ENCODE data around the gene TMEM120A. TPM values are rescaled to one million over a fixed set of nuclear protein-coding genes. Genes with fewer than 3 reads are reported as not detected.
"Not testable (repeated sequence)": the region's sequence is repeated elsewhere in the genome, so short reads cannot be mapped to it uniquely, and the experiment has no call there.

Gene TMEM120A
- 33.2 TPM for total RNA-seq (ENCODE audit: insufficient read depth, low replicate concordance)

DNA sequence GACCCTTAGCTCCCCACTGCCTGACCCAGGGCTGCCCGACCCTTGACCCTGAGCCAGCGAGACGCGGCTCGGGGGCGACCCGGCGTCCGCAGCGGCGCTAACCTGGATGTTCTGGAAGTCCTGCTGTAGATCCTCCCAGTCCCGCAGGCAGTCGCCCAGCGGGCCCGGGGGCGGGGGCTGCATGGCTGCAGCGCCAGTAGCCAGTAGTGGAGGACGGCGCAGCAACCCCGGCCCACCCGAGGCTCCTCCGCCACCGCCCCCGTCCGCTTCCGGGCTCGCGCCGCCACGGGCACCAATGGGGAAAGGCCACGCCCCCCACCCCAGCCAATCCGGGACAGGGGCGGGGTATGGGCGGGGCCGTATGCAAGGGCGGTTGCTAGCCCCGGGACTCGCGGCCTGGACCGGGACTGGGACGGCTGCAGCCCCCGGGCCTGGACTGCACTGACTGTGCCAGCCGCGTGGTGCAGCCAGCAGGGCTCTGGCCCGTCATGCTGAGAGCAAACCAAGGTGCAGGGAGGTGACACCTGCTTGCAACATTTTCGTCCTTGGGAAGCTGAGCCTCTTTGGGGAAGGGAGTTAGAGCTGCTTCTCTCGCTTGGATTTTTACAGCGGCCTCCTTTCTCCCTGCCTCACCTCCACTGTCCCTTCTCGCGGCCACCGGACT, at the start of gene TMEM120A:
TMEM120A (minus strand) TSS at position 208 of the 664 bp plus-strand sequence; CDS start at position 183, 25 bp downstream.
- DNase-seq (ENCODE audit: low spot score): peak; percentile 93

DNA sequence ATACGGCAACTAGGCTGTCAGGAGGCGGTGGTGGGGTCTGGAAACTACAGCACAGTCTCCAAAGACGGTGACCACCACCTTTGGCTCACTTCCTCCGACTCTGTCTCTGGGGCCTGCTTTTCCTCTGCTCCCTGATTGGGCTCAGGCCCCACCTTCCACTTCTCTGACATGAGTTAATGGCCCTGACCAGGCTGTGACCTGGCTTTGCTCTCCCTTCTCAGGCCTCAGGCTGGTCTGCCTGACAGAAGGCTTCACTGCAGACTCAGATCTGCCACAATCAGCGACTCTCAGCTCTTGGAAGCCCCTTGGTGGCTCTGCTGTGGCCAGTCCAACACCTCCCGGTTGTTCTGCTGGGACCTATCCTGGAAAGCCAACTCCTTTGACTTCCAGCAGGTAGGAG, 45.7 kb upstream of the TMEM120A start:
- DNase-seq (ENCODE audit: low spot score): no peak

DNA sequence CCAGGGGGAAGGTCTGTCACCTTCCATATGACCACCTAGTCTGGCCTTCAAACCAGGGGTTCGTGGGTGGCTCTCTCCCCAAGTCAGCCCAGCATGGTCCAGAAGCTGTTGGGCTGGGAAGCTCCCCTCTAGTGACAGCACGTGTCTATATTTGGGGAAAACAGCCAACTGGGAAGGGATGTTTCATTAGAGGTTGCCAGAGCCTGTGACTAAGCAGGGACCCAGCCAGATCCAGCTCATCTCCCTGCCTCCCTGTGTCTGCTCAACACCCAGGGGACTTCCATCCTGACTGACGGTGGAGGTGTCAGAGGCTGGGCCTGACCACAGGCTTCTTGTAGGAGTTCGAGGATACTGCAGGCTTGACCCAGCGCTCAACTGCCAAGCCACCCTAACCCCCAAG, 42.9 kb upstream of the TMEM120A start:
- no peak for DNase-seq (ENCODE audit: low spot score)

DNA sequence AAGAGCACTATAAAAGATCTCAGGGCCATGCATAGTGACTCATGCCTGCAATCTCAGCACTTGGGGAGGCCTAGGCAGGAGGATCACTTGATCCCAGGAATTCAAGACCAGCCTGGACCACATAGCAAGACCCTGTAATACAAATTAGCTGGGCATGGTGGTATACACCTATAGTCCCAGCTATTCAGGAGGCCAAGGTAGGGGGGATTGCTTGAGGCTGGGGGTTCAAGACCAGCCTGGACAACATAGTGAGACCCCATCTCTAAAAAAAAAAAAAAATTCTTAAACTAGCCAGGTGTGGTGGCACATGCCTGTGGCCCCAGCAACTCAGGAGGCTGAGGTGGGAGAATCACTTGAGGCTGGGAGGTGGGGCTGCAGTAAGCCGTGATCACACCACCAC, 37.6 kb upstream of the TMEM120A start:
- no peak for DNase-seq (ENCODE audit: low spot score)

DNA sequence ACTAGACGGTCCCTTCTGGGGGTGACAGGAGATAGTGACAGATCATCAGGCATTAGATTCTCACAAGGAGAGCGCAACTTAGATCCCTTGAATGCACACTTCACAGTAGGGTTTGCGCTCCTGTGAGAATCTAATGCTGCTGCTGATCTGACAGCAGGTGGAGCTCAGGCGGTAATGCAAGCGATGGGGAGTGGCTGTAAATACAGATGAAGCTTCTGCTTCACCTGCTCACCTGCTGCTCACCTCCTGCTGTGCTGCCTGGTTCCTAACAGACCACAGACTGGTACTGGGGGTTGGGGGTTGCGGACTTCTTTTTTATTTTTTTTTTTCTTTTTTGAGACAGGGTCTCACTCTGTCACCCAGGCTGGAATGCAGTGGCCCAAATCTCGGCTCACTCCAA, 35.3 kb upstream of the TMEM120A start:
- not testable (repeated sequence) for DNase-seq (ENCODE audit: low spot score)

DNA sequence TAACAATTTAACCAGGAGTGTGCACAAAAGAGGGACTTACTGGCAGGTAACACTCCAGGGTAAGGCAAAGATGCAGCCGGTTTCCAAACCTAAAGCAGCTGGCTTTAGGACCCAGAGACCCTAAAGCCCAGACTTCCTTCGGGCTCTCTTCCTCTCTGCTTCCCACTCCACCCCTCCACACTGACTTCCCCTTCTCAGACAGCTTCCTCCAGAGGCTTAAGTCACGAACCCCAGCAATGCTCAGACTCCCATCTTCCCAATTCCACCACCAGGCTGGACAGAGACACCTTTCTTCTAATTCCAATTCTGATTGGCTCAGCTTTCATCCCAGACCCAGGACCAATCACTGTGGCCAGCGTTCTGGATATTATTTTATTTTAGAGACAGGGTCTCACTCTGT, 28.6 kb upstream of the TMEM120A start:
- DNase-seq (ENCODE audit: low spot score): peak; percentile 22

DNA sequence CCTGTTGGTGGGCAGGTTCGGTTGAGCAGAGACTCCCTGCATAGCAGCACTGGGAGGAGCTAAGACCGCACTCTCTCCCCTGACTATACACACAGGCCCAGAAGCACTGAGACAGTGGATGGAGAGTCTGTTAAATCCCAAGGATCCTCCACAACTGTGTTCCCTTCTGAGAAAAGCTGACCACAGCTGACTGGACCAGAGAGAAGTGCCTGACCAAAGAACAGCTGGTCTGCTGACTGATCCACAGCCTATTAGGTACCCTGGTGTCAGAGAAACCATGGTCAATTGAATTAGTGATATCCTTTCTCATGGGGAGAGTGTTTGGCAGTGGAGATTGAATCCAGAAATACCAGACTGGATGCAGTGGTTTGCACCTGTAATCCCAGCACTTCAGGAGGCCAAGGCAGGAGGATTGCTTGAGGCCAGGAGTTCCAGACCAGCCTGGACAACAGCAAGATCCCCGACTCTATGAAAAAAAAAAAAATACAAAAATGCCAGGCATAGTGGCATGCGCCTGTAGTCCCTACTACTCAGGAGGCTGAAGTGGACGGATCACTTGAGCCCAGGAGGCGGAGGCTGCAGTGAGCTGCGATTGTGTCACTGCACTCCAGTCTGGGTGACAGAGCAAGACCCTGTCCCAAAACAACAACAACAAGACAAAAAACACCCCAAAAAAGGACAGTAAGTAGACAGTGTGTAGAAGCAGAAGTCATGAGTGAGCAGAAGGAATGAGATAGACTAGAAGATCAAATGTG, 27.8 kb upstream of the TMEM120A start:
- no peak for DNase-seq (ENCODE audit: low spot score)

DNA sequence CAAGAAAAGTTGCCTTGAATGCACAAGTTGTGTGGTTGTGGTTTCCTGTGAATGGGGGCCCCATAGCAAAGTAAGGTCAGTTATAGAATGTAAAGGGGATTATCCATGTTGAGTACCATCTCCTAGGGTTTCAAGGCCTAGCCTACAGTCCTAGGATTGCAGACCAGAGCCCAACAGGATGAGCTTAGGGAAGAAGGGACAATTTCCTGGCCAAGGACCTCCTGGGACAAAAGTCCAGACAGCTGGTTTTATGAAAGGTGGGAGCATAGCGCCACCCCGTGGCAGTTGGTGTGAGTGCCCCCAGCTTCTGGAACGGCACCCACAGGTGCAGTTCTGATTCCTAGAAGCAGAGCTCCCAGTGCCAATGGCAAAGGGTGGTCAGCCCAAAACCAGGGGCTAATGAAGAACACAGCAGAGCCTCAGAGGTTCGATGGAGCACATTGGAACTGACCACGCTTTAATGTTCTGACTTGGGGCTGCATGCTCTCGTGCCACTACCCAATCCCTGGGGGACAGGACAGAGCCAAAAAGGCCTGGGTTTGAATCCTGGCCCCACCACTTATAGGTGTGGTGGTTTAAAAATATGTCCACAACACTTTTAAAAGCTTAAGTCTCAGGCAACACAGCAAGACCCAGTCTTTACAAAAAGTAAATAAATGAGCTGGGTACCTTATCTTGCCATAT, 25.8 kb upstream of the TMEM120A start:
- peak; percentile 33 for DNase-seq (ENCODE audit: low spot score)

DNA sequence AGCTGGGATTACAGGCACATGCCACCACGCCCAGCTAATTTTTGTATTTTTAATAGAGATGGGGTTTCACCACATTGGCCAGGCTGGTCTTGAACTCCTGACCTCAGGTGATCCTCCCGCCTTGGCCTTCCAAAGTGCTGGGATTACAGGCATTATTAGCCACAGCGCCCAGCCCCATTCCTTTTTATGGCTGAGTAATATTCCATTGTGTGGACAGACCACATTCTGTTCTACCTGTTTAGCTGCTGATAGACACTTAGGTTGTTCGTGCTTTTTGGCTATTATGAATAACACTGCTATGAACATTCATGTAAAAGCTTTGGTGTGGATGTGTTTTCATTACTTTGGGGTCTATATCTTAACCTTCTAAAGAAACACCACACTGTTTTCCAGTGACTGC, 24.1 kb upstream of the TMEM120A start:
- DNase-seq (ENCODE audit: low spot score): not testable (repeated sequence)

DNA sequence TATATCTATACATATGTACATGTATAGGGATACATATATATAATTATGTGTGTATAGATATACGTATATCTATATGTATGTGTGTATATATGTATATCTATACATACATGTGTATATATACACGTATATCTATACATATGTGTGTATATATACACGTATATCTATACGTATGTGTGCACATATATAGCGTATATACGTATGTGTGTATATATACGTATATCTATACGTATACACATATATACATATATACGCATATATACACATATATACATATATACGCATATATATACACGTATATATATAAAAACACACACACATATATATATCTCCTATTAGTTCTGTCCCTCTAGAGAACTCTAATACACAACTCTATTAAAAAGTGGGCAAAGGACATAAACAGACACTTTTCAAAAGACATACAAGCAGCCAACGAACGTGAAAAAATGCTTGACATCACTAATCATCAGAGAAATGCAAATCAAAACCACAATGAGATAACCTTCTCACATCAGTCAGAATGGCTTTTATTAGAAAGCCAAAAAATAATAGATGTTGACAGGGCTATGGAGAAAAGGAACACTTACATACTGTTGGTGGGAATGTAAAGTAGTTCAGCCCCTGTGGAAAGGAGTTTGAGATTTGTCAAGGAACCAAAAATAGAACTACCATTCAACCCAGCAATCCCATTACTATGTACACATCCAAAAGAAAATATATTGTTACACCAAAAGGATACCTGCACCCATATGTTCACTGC, 22.0 kb upstream of the TMEM120A start:
- DNase-seq (ENCODE audit: low spot score): no peak

DNA sequence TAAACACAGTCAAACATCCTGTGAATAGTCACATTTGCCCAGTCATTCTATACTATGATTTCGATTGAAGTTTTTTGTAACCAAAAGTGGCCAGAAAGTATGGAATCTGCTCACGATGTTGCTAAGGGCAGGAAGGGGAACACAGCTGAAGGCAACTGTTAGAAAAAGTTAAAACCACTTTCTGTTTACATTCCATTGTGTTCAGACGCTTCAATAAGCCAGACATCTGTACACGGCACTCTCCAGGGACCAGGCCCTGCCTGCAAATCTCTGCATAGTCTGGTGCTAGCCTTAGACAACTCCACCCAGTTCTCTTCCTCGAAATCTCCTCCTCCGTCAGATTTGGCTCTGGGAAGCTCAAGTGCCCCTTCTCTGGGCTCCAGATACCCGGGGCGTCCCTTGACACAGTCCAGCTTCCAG, 17.1 kb upstream of the TMEM120A start:
- DNase-seq (ENCODE audit: low spot score): peak; percentile 89

DNA sequence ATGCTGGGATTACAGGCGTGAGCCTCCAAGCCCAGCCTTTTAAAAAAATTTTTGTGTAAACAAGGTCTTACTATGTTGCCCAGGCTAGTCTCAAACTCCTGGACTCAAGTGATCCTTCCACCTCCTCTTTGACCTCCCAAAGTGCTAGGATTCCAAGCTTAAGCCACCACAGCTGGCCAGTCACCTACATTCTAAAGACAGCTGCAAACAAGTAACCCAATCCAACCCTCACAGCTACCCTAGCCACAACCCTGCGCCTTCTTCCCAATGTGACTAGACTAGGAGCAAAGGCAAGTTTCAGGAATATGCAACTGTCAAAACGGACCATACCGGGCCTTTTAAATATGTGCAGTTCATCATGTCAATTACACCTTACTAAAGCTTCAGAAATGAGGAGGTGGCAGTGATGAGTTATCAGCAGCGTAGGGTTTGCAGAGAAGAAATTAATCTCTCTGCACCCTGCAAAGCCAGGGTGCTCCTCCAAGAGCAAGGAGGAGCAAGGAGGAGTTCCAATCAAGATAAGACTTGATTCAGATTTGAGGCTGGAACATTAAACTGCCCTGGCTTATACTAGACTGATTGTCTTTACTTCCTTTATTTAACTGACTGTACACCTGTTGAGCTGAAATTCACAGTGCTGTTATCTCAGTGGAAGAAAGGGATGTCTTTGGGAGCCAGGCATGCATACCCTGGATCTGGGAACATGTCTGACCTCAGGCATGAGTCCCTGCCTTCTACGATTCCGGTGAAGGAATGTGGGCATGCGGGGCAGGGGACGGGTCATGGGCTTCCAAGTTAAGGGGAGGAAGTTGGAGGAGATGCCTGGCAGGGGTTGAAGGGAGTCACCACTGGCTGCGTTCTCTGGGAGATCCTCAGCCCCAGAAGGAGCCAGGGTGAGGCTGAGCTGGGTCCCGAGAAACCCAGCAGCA, 15.5 kb upstream of the TMEM120A start:
- no peak for DNase-seq (ENCODE audit: low spot score)

DNA sequence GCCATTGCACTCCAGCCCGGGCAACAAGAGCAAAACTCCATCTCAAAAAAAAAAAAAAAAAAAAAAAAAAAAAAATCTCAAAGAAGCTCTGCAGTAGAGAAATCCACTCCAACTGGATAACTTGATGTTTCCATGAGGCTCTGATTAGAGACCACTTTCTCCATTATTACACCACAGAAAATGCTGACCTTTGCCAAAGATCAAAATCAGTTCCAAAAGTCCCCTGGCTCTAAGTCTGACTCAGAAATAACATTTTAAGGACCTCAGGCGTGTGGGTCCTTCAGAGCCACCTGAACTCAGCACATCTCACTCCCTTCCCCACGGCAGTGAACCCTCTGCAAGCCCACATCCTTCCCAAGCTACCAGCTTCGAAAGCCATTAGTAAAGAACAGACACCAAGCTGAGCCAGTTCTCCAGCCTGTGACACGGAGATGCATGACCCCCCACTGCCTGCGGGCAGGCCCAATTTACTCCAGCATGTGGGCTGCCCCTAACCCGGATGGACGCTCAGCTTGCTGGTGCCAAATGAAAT, 13.8 kb upstream of the TMEM120A start:
- DNase-seq (ENCODE audit: low spot score): no peak

DNA sequence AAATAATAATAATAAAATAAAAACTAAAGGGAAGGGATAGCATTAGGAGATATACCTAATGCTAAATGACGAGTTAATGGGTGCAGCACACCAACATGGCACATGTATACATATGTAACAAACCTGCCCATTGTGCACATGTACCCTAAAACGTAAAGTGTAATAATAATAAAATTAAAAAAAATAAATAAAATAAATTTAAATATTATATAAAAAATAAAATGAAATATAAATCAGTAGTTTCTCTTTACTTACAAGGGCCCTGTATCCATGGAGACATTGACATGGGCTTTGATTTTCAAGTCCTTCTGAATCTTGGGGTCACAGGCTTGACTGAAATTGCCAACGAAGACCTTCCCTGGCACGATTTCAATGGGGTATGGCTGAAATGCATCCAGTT, 10.6 kb upstream of the TMEM120A start:
- not testable (repeated sequence) for DNase-seq (ENCODE audit: low spot score)

DNA sequence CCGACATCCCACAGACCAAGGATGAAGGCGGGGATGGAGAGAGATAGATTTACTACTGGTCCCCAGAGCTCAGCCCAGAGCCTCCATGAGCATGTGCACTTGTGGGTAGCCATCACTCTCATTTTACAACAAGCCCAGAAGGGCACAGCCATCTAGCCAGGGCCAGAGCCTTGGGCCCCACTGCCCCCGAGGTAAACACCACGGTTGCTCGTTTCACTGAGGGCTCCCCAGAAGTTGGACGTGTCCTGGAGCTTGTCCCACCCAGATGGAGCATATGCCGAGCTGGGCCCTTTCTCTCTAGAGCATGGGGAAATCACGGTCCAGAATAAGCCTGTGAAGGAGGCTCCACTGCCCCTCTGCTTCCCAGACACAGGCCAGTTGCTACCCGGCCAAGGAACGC, 9.0 kb upstream of the TMEM120A start:
- DNase-seq (ENCODE audit: low spot score): no peak

DNA sequence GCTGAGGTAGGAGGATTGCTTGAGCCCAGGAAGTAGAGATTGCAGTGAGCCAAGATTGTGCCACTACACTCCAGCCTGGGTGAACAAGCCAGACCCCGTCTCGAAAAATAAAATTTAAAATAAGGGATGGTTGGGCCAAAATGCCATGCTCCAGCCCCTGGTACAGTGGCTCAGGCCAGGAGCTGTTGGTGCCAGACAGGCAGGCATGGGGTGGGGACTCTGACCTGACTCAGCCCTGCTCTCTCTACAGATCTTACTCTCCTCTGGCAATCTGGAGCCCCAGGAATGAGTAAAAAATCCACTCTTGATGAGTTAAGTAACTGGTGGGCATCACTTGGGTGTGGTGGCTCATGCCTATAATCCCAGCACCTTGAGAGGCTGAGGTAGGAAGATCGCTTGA, 8.4 kb upstream of the TMEM120A start:
- no peak for DNase-seq (ENCODE audit: low spot score)

DNA sequence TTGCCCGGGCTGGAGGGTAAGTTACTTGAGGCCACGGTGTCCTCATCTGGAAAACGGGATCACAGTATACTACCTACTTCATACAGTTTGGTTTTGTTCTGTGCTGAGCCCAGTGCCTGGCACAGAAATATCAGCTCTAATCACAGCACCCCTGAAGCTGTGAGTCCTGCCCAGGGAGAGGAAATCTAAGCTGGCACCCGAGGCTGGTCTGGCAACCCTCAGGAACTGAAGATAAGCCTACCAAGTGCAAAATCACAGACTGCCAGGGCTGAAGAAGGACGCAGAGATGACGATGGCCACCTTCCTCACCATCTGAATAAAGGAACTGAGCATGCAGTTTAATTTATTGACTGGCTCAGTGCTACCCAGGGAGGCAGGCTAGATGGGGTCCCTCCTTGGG, 7.7 kb upstream of the TMEM120A start:
- DNase-seq (ENCODE audit: low spot score): no peak

DNA sequence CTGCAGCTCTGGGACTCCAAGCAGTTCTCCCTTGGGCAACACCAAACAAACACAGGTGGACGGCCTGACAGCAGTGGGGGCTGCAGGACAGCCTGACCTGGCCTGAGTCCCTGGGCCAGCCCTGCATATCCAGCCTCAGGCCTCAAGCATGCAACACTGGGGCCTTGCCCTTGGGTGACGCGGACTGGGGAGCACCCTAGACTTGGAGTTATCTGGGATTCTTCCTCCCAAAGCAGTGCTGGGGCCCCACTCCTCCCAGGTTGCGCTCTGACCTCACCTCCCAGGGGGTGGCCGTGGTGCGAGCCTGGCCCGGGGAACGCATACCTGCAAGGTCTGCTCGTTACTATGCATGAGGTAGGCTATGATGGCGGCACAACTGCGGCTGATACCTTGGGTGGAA, 6.2 kb upstream of the TMEM120A start:
- DNase-seq (ENCODE audit: low spot score): no peak

DNA sequence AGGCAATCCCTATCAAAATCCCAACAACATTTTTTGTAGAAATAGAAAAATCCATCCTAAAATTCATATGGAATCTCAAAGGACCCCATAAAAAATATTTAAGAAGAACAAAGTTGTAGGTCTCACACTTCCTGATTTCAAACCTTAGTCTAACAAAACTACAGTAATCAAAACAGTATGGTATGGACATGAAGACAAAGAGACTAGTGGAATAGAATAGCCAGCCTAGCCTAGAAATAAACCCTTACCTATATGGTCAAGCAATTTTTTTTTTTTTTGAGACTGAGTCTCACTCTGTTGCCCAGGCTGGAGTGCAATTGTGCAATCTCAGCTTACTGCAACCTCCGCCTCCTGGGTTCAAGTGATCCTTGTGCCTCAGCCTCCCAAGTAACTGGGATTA, 3.6 kb upstream of the TMEM120A start:
- no peak for DNase-seq (ENCODE audit: low spot score)

DNA sequence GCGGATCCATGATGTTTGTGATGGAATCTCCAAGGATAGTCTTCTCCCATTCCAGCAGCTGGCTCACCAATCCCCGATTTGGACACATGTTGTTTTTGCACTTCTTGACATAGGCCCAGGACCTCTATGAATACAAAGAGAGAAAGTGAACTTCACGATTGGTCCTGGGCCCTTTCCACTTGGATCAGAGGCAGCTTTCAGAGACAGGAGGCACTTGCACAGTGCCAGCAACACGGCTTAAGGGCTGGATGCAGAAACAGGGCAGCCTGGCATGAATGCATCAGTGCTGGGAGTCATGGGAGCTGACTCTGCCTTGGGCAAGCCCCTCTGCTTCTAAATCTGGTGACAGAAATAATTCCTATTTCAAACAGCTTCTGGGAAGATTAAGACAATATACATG, 2.1 kb upstream of the TMEM120A start:
- DNase-seq (ENCODE audit: low spot score): no peak

DNA sequence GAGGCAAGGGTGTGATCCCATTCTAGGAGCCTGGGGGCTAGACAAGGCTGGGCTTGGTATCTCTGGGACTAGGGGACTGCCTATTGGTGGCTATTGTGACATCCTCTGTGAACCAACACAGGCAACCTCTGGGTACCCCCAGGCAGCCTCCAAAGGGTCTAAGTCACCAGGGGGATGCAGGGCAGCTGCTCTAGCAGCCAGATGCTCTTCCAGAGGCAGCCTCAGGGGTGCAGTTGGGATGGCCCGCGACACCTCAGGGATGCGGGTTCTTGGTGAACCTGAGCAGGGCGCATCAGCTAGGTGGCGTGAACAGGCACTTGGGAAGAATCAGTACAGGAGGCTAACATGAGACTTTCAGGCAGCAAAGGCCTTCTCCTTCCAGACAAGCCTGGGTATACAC, 1.6 kb upstream of the TMEM120A start:
- no peak for DNase-seq (ENCODE audit: low spot score)
